Progenitor cell of endocrine pancreas (in vitro differentiated cells): ENCODE data around the gene RPS24. TPM values are rescaled to one million over a fixed set of nuclear protein-coding genes. Genes with fewer than 3 reads are reported as not detected.
A peak's percentile ranks its signal among the peaks of the same experiment; 100 is the strongest.

Experiments
- DNase-seq: peaks from one replicate; pipeline ENCODE4 v3.0.0; 2021; ENCODE audit warnings: low spot score; ENCODE audit not compliant: unreplicated experiment
- H3K27ac Mint-ChIP-seq: 2 replicates; pipeline ENCODE4 v1.8.0; 2021; ENCODE audit warnings: mild to moderate bottlenecking, moderate library complexity, mixed read lengths
- H3K27me3 Mint-ChIP-seq: 2 replicates; pipeline ENCODE4 v1.8.0; 2021; ENCODE audit warnings: mixed read lengths
- H3K36me3 Mint-ChIP-seq: 2 replicates; pipeline ENCODE4 v1.8.0; 2022; ENCODE audit warnings: mixed read lengths; ENCODE audit not compliant: insufficient read depth
- H3K4me1 Mint-ChIP-seq: 2 replicates; pipeline ENCODE4 v1.8.0; 2021; ENCODE audit warnings: low read depth, mixed read lengths
- H3K4me3 Mint-ChIP-seq: 2 replicates; pipeline ENCODE4 v1.8.0; 2021; ENCODE audit warnings: low read depth, mild to moderate bottlenecking, moderate library complexity, mixed read lengths
- H3K9me3 Mint-ChIP-seq: 2 replicates; pipeline ENCODE4 v1.8.0; 2021; ENCODE audit warnings: low read depth, mixed read lengths
- CTCF ChIP-seq: fragments of 200-600 bp; sonication (generic); IDR thresholded peaks from one replicate; pipeline ENCODE4 v1.5.0; 2021; ENCODE audit warnings: antibody characterized with exemption, mild to moderate bottlenecking; ENCODE audit not compliant: unreplicated experiment
- total RNA-seq: library from RNA; stranded (reverse); gene quantifications from 2 replicates; pipeline ENCODE4 v1.2.1, GENCODE V29; 2021

RPS24 gene
- total RNA-seq, 1 donor from 2014 or later = 1,431 TPM

- peaks cover 15% of the 10 kb centered on the region for H3K4me1 Mint-ChIP-seq
- no peaks in the 10 kb centered on the region for H3K9me3 Mint-ChIP-seq
- no peak for TF ChIP-seq CTCF
- H3K27me3 Mint-ChIP-seq = no peaks in the 10 kb centered on the region
- H3K4me3 Mint-ChIP-seq = peak overlapping the region; percentile 97
- peaks cover 16% of the 10 kb centered on the region for H3K36me3 Mint-ChIP-seq
- DNase-seq = no peak
- peak overlapping the region; percentile 96 for H3K27ac Mint-ChIP-seq
Measured at GRCh38 chr10:78028438-78029268, 5.0 kb upstream of the RPS24 start.

- Mint-ChIP-seq H3K4me3 (peak within 1 kb of the TSS; percentile 97), H3K27ac (peak within 1 kb of the TSS; percentile 96), H3K9me3 (no peaks in the 10 kb centered on the region), H3K36me3 (peaks cover 12% of the 10 kb centered on the region), H3K27me3 (no peaks in the 10 kb centered on the region), H3K4me1 (peaks cover 17% of the 10 kb centered on the region)
- TF ChIP-seq CTCF = peak; percentile 71
- peak; percentile 81 for DNase-seq
Measured at GRCh38 chr10:78029269-78030226, 4.1 kb upstream of the RPS24 start, which contains the start of gene POLR3A. TSS of gene POLR3A (minus strand) at chr10:78029515. CDS start at chr10:78029407, 108 bp downstream.

- H3K27ac Mint-ChIP-seq = peak overlapping the region; percentile 89
Measured at GRCh38 chr10:78033387-78033636, 351 bp upstream of the RPS24 start.

GRCh38 chr10:78035025-78035424 is 1.4 kb downstream of the RPS24 start:
- DNase-seq = no peak
- H3K4me3 Mint-ChIP-seq = peak overlapping the region; percentile 91
- no peaks in the 10 kb centered on the region for H3K9me3 Mint-ChIP-seq
- H3K27me3 Mint-ChIP-seq = no peaks in the 10 kb centered on the region
- H3K4me1 Mint-ChIP-seq = peaks cover 31% of the 10 kb centered on the region
- TF ChIP-seq CTCF = no peak
- no peak overlapping the region for H3K27ac Mint-ChIP-seq
- H3K36me3 Mint-ChIP-seq = peaks cover 25% of the 10 kb centered on the region

More at GRCh38 chr10:78033387-78033636, 351 bp upstream of the RPS24 start:
- no peak for DNase-seq
- H3K36me3 Mint-ChIP-seq = peaks cover 17% of the 10 kb centered on the region
- no peaks in the 10 kb centered on the region for H3K27me3 Mint-ChIP-seq
- TF ChIP-seq CTCF = no peak
- peak overlapping the region; percentile 91 for H3K4me3 Mint-ChIP-seq
- no peaks in the 10 kb centered on the region for H3K9me3 Mint-ChIP-seq
- peaks cover 32% of the 10 kb centered on the region for H3K4me1 Mint-ChIP-seq

GRCh38 chr10:78035437-78035836 is 1.8 kb downstream of the RPS24 start:
- H3K4me1 Mint-ChIP-seq = peaks cover 31% of the 10 kb centered on the region
- TF ChIP-seq CTCF = no peak
- no peaks in the 10 kb centered on the region for H3K9me3 Mint-ChIP-seq
- no peaks in the 10 kb centered on the region for H3K27me3 Mint-ChIP-seq
- H3K4me3 Mint-ChIP-seq = peak overlapping the region; percentile 91
- H3K27ac Mint-ChIP-seq = no peak overlapping the region
- no peak for DNase-seq
- H3K36me3 Mint-ChIP-seq = peaks cover 26% of the 10 kb centered on the region
